Heart right ventricle (tissue), 16 donors: ENCODE measurements around the gene PCP4. TPM values are rescaled to one million over a fixed set of nuclear protein-coding genes. Genes with fewer than 3 reads are reported as not detected.

Source experiments
- ATAC-seq, 8 donors: fragments of 200-7000 bp; cut with Tn5 transposase; one replicate each; pipeline ENCODE4 v1.9.1; 2020; ENCODE audit warnings: mild to moderate bottlenecking in 8 of 8, moderate library complexity in 8 of 8, moderate number of reproducible peaks in 1 of 8
- DNase-seq, 2 donors: peaks; one replicate each; pipeline ENCODE4 v3.0.0-alpha.2; 2020
- H3K27ac ChIP-seq, 10 donors: fragments of 200-600 bp; sonication (generic) in 2 of 10; one replicate each; pipeline versions ENCODE4 v1.5.0 to v1.8.0; 2020 to 2022; ENCODE audit warnings: mild to moderate bottlenecking in 3 of 10
- H3K27me3 ChIP-seq, 7 donors: fragments of 200-600 bp; one replicate each; pipeline ENCODE4 v1.8.0; 2021 to 2022; ENCODE audit warnings: mild to moderate bottlenecking in 2 of 7
- H3K36me3 ChIP-seq, 9 donors: fragments of 200-600 bp; sonication (generic) in 1 of 9; one replicate each; pipeline versions ENCODE4 v1.5.0 to v1.8.0; 2020 to 2022; ENCODE audit warnings: mild to moderate bottlenecking in 2 of 9
- H3K4me1 ChIP-seq, 9 donors: fragments of 200-600 bp; sonication (generic) in 1 of 9; one replicate each; pipeline versions ENCODE4 v1.5.0 to v1.8.0; 2020 to 2022; ENCODE audit warnings: mild to moderate bottlenecking in 4 of 9
- H3K4me3 ChIP-seq, 10 donors: fragments of 200-600 bp; sonication (generic) in 2 of 10; one replicate each; pipeline versions ENCODE4 v1.5.0 to v1.8.0; 2020 to 2022; ENCODE audit warnings: mild to moderate bottlenecking in 7 of 10, moderate library complexity in 2 of 10
- H3K9me3 ChIP-seq, 11 donors: fragments of 200-600 bp in 10 of 11; sonication (generic) in 2 of 11; one replicate each; pipeline versions ENCODE4 v1.5.0 to v1.8.0; 2013 to 2022; ENCODE audit warnings: mild to moderate bottlenecking in 2 of 11, control low read depth in 1 of 11, moderate library complexity in 1 of 11
- WGBS, 2 donors: extraction: QIAGEN DNeasy Blood & Tissue Kit; methylation state at CpG; one replicate each; pipeline ENCODE4 v1.1.7; 2013; ENCODE audit warnings: inconsistent platforms in 1 of 2; 5-methylcytosine and 5-hydroxymethylcytosine counted together
- intact Hi-C, 10 donors: fragments of 100-400 bp; cut with DNase I; formaldehyde crosslinking; loops; one replicate each; pipeline versions ENCODE4 v1.11.1 to v1.14.2; 2022
- polyA plus RNA-seq, 2 donors: library from polyadenylated mRNA; stranded (reverse); fragments of 200-250 nt; gene quantifications; one replicate each; pipeline ENCODE4 v1.2.3, GENCODE V29; 2013
- total RNA-seq, 10 donors: library from RNA; stranded (reverse); fragmentation: NEBNext Ultra II Directional in 3 of 10; extraction: Animal tissue kit (Norgen Biotek cat#: 25700) in 3 of 10; gene quantifications; one replicate each; pipeline versions ENCODE4 v1.2.1 to v1.2.4, GENCODE V29; 2021 to 2023
- TF ChIP-seq, protein P1 (sequence below), 9 donors: fragments of 200-600 bp; sonication (generic) in 2 of 9; IDR thresholded peaks; one replicate each; pipeline versions ENCODE4 v1.5.0 to v1.8.0; 2021 to 2022; ENCODE audit warnings: antibody characterized with exemption in 9 of 9, mild to moderate bottlenecking in 5 of 9, moderate library complexity in 1 of 9
- donor health status: Arrhythmogenic right ventricular cardiomyopathy.
- donor health status: ischemic (EF 13 %, LVEDD 7.1; RV severe dilation, severe dysfunction).
- donor health status: healthy with polysubstance abuse.
- donor health status: DM: no; HTN: yes; CAD: no.
- donor health status: DM: no; HTN: no; CAD: no.
- donor health status: ischemic (EF 25% LVEDD 6.9; RV normal size, moderate dysfunction).
- donor health status: ischemic (EF 25% LVEDD 5.7; RV mildly dilated, moderate dysfunction).
- donor health status: healthy.
- donor health status: DM: yes; HTN: yes; CAD: no.
- donor health status: Ischemic cardiomyopathy.
- donor health status: ischemic (EF 35%, LVEDD 5.7; RV mildly dilated, moderate dysfunction).
- donor health status: nonischemic (EF 11% LVEDD 7.7; RV severe dilation, severe dysfunction).
- donor health status: DM: yes; HTN: yes; CAD: no.
- donor health status: PGD.
- donor health status: ischemic (EF 29% LVEDD 5.4; RV normal size, mild dysfunction).
- donor health status: nonischemic (EF 23%, LVEDD 6.1; RV moderate dilation, normal function).

The PCP4 gene
- total and polyA plus RNA-seq, 12 donors: 1.0 to 6.9 (median 3.6) TPM

DNA sequence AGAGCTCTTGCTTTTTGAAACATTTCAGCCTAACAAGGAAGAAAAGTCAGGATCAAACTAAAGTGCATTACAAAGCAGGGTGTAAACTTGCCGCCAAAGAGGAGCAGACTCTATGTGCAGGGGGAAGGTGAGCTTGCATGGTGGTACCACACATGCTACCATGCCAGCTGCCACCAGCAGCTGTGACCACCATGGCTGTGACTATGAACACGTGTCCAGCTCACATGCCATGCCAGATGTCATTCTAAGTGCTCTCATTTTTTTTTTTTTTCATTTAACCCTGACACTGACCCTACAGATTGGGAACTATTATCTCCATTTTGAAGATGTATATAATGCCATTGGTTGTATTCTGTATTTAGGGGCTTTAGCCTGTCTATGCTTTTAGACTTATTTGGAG, 79.0 kb downstream of the PCP4 start:
- ATAC-seq: no peak
- no peaks in the 10 kb centered on the region for H3K4me1 ChIP-seq
- TF ChIP-seq, protein P1, sequence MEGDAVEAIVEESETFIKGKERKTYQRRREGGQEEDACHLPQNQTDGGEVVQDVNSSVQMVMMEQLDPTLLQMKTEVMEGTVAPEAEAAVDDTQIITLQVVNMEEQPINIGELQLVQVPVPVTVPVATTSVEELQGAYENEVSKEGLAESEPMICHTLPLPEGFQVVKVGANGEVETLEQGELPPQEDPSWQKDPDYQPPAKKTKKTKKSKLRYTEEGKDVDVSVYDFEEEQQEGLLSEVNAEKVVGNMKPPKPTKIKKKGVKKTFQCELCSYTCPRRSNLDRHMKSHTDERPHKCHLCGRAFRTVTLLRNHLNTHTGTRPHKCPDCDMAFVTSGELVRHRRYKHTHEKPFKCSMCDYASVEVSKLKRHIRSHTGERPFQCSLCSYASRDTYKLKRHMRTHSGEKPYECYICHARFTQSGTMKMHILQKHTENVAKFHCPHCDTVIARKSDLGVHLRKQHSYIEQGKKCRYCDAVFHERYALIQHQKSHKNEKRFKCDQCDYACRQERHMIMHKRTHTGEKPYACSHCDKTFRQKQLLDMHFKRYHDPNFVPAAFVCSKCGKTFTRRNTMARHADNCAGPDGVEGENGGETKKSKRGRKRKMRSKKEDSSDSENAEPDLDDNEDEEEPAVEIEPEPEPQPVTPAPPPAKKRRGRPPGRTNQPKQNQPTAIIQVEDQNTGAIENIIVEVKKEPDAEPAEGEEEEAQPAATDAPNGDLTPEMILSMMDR (IDR thresholded peaks at IDR 0.05): no peak
- 79 to 85% methylated on average over 2 of the region's 2 CpGs for WGBS, 2 donors
- no peaks in the 10 kb centered on the region for H3K27me3 ChIP-seq
- no peak for DNase-seq
- no peak overlapping the region for H3K4me3 ChIP-seq
- intact Hi-C loops: no loop called here
- peaks cover 0 to 35% (median 5%) of the 10 kb centered on the region in 11 donors for H3K9me3 ChIP-seq
- no peak overlapping the region for H3K27ac ChIP-seq
- no peaks in the 10 kb centered on the region for H3K36me3 ChIP-seq

DNA sequence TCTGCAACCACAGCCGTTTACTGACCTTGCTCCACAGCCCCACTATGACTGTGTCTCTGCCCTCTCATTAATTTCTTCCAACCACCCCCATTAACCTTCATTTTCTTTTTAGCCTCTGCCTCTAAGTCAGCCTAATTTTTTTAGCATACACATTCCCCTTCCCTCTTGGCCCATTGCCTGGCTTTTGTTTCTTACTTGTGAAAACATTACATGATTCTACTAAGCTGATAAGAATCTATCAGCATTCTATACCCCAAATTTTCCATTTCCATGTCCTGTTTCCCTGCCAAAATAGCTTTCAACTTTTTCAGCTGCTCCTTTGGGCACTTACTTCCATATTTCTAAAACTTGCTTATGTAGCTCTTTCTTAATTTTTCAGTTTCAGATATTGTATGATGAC, 79.8 kb downstream of the PCP4 start:
- no peak overlapping the region for H3K4me3 ChIP-seq
- H3K36me3 ChIP-seq: no peaks in the 10 kb centered on the region
- no peaks in the 10 kb centered on the region for H3K27me3 ChIP-seq
- H3K27ac ChIP-seq: no peak overlapping the region
- H3K4me1 ChIP-seq: no peaks in the 10 kb centered on the region
- ATAC-seq (no peak), DNase-seq (no peak)
- TF ChIP-seq, protein P1 (IDR thresholded peaks at IDR 0.05): no peak
- H3K9me3 ChIP-seq: peaks cover 0 to 35% (median 5%) of the 10 kb centered on the region in 11 donors
- 45 to 65% methylated on average over 1 of the region's 1 CpG for whole genome bisulfite sequencing, 2 donors
- intact Hi-C loops: no loop called here

DNA sequence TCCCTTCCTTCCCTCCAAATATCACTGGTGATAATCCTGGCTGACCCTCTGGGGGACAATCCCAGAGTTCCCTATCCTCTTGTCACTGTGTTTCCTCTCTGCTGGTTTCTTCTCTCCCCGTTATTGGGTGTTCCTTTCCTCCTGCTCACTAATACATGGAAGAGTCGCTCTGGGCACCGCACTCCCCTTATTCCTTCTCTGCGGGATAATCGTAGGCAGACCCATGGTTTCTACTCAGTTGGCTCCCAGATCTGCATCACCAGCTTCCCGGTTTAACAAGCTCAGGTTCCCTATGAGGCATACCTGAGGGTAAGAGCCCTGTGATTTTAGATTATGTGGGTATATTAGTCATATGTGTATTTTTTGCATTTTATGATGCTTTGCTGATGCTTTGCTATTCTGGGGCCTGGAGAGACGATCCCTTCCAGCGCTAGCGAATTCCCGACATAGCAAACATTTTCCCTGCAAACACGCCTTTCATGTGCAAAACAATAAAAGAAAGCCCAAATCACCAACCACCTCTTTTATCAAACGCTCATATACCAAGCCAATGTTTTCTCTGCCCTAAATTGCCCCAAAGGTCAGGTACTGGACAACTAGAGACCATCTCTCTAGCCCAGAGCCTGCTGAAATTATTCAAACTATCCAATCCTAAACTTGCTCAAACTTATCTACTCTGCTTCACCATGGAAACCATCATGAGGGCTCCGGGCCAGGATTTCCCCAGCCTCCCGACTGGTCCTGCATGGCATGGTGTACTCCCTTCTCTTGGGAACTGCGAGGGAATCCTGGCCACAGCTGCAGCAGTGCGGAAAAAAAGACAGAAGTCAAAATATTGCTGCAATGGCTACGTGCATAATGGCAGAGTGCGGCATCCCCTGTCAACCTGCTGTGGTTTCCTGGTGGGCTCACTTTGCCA, 84.2 kb downstream of the PCP4 start:
- intact Hi-C loops: no loop called here
- no peak for ATAC-seq
- Histone ChIP-seq H3K4me3 (no peak overlapping the region), H3K27me3 (no peaks in the 10 kb centered on the region), H3K9me3 (peaks cover 0 to 15% (median 0%) of the 10 kb centered on the region in 11 donors), H3K36me3 (no peaks in the 10 kb centered on the region), H3K27ac (no peak overlapping the region), H3K4me1 (no peaks in the 10 kb centered on the region)
- DNase-seq: no peak
- WGBS, 2 donors: 69 to 77% methylated on average over 18 of the region's 18 CpGs
- TF ChIP-seq, protein P1 (IDR thresholded peaks at IDR 0.05): no peak

DNA sequence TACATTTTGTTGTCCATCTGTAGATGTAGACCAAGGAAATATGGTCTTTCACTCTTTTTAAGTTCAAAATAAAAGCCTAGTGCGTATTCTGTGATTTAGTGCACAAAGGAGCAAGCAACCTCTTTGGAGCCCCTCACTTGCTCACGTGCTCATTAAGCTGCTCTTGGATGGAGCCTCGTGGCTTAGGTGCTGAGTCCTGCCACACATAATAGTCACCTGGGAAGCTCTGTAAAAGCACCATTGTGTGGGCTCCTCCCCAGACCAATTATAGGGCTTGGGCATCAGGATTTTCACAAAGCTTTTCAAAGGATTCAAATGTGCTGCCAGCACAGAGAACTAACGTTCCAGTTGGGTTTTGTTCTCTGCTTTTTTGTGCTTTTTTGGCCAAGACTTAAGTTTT, 85.0 kb downstream of the PCP4 start:
- Histone ChIP-seq H3K4me1 (no peaks in the 10 kb centered on the region), H3K27ac (no peak overlapping the region), H3K27me3 (no peaks in the 10 kb centered on the region), H3K36me3 (no peaks in the 10 kb centered on the region), H3K4me3 (no peak overlapping the region), H3K9me3 (peaks cover 0 to 8% (median 0%) of the 10 kb centered on the region in 11 donors)
- WGBS, 2 donors: 80 to 84% methylated on average over 4 of the region's 4 CpGs
- TF ChIP-seq, protein P1 (IDR thresholded peaks at IDR 0.05): no peak
- intact Hi-C loops: no loop called here
- ATAC-seq (no peak), DNase-seq (no peak)
